Stomach (tissue), 9 donors: ENCODE data around the gene ANKS1B. TPM values are rescaled to one million over a fixed set of nuclear protein-coding genes. Genes with fewer than 3 reads are reported as not detected.

Experiments used
- DNase-seq, 2 donors: peaks; one replicate each; pipeline versions ENCODE4 v3.0.0 to v3.0.0-alpha.2; 2013 to 2019
- H3K27ac ChIP-seq, 5 donors: fragments of 200-600 bp in 4 of 5; sonication (generic) in 4 of 5; one replicate each; pipeline ENCODE4 v1.5.1; 2013 to 2019; ENCODE audit warnings: mild to moderate bottlenecking in 1 of 5, moderate library complexity in 1 of 5
- H3K27me3 ChIP-seq, 3 donors: fragments of 200-600 bp; sonication (generic); one replicate each; pipeline ENCODE4 v1.5.1; 2017 to 2019; ENCODE audit warnings: mixed run types in 1 of 3
- H3K36me3 ChIP-seq, 4 donors: fragments of 200-600 bp; sonication (generic); 1 replicate in 3 of 4; 2 replicates in 1 of 4; pipeline ENCODE4 v1.5.1; 2016 to 2019
- H3K4me1 ChIP-seq, 4 donors: fragments of 200-600 bp; sonication (generic); one replicate each; pipeline ENCODE4 v1.5.1; 2016 to 2019
- H3K4me3 ChIP-seq, 4 donors: fragments of 200-600 bp; sonication (generic) in 3 of 4; one replicate each; pipeline ENCODE4 v1.5.1; 2016 to 2019; ENCODE audit warnings: mild to moderate bottlenecking in 1 of 4
- H3K9me3 ChIP-seq, 4 donors: fragments of 200-600 bp; sonication (generic); one replicate each; pipeline ENCODE4 v1.5.1; 2016 to 2019
- CTCF ChIP-seq, 7 experiments: fragments of 450-650 bp in 4 of 7; fragments of 200-600 bp in 3 of 7; sonication (generic) in 3 of 7; IDR thresholded peaks; one replicate each; pipeline ENCODE4 v1.5.1; 2016 to 2019; ENCODE audit warnings: antibody characterized with exemption in 7 of 7, control low read depth in 2 of 7, mild to moderate bottlenecking in 1 of 7
- EP300 ChIP-seq: sonication (generic); formaldehyde crosslinking; IDR thresholded peaks from one replicate; pipeline ENCODE4 v1.6.1; 2017; ENCODE audit warnings: antibody characterized with exemption
- POLR2A ChIP-seq, 4 donors: fragments of 450-650 bp; IDR thresholded peaks; one replicate each; pipeline ENCODE4 v1.6.1; 2016; ENCODE audit warnings: antibody characterized with exemption in 4 of 4, control low read depth in 2 of 4, mild to moderate bottlenecking in 1 of 4, moderate library complexity in 1 of 4
- POLR2AphosphoS5 ChIP-seq, 3 donors: sonication (generic); formaldehyde crosslinking; IDR thresholded peaks; one replicate each; pipeline ENCODE4 v1.6.1; 2016; ENCODE audit warnings: antibody characterized with exemption in 3 of 3
- WGBS, 5 donors: extraction: QIAGEN DNeasy Blood & Tissue Kit in 3 of 5; methylation state at CpG; one replicate each; pipeline versions ENCODE4 v1.1.5 to v1.1.7; 2013 to 2018; 5-methylcytosine and 5-hydroxymethylcytosine counted together
- intact Hi-C: fragments of 100-400 bp; cut with DNase I; formaldehyde crosslinking; loops from one replicate; pipeline ENCODE4 v1.15.1; 2023; ENCODE audit warnings: low total_unique reads
- polyA plus RNA-seq, 3 donors: library from polyadenylated mRNA; stranded (reverse); fragments of 200-250 nt; gene quantifications; one replicate each; pipeline ENCODE4 v1.2.3, GENCODE V29; 2013
- total RNA-seq, 5 donors: library from RNA; depleted of rRNA; stranded (reverse); fragments of >200 nt; gene quantifications; one replicate each; pipeline versions ENCODE4 v1.1.0 to v1.2.3, GENCODE V29; 2014 to 2016
- donor health status: healthy with polysubstance abuse.
- donor health status: Bipolar disorder and iron deficiency.
- donor health status: healthy.

Gene ANKS1B
- total and polyA plus RNA-seq, 8 donors, result 0.73 to 26.8 (median 2.2) TPM; not detected in 2

GRCh38 chr12:99758997-99759396, 225.7 kb downstream of the ANKS1B start:
- 82 to 90% (median 87%) methylated on average over 3 of the region's 3 CpGs for WGBS, 5 donors
- no peak for DNase-seq

GRCh38 chr12:99752740-99753139, 232.0 kb downstream of the ANKS1B start:
- DNase-seq, result no peak
- Histone ChIP-seq H3K4me3 (no peak overlapping the region), H3K4me1 (no peaks in the 10 kb centered on the region), H3K27ac (no peak overlapping the region), H3K27me3 (no peaks in the 10 kb centered on the region), H3K9me3 (peaks cover 0 to 16% (median 10%) of the 10 kb centered on the region in 4 donors), H3K36me3 (no peaks in the 10 kb centered on the region)
- intact Hi-C loops, result no loop called here
- TF ChIP-seq POLR2A (IDR thresholded peaks at IDR 0.05) (no peak), EP300 (no peak), CTCF (IDR thresholded peaks at IDR 0.05) (no peak), POLR2AphosphoS5 (IDR thresholded peaks at IDR 0.05) (no peak)

More at GRCh38 chr12:99758997-99759396, 225.7 kb downstream of the ANKS1B start:
- no peak for TF ChIP-seq POLR2AphosphoS5 (IDR thresholded peaks at IDR 0.05)
- no peak for TF ChIP-seq POLR2A (IDR thresholded peaks at IDR 0.05)
- no peak for TF ChIP-seq EP300
- TF ChIP-seq CTCF (IDR thresholded peaks at IDR 0.05), result no peak
- Histone ChIP-seq H3K27ac (no peak overlapping the region), H3K9me3 (peaks cover 0 to 6% (median 3%) of the 10 kb centered on the region in 4 donors), H3K4me3 (no peak overlapping the region), H3K4me1 (no peaks in the 10 kb centered on the region), H3K27me3 (no peaks in the 10 kb centered on the region), H3K36me3 (no peaks in the 10 kb centered on the region)
- intact Hi-C loops, result no loop called here

- Histone ChIP-seq H3K27ac (no peak overlapping the region), H3K9me3 (no peaks in the 10 kb centered on the region), H3K36me3 (no peaks in the 10 kb centered on the region), H3K4me3 (no peak overlapping the region), H3K4me1 (peaks cover 0 to 5% (median 0%) of the 10 kb centered on the region in 4 donors), H3K27me3 (no peaks in the 10 kb centered on the region)
- DNase-seq, result no peak
- no peak for TF ChIP-seq POLR2A (IDR thresholded peaks at IDR 0.05)
- no peak for TF ChIP-seq POLR2AphosphoS5 (IDR thresholded peaks at IDR 0.05)
- TF ChIP-seq EP300, result no peak
- TF ChIP-seq CTCF (IDR thresholded peaks at IDR 0.05), result no peak
- intact Hi-C loops, result no loop called here
Observed at GRCh38 chr12:99746538-99746937, 238.2 kb downstream of the ANKS1B start.

- DNase-seq, result no peak
- H3K4me3 ChIP-seq, result no peak overlapping the region
- no peaks in the 10 kb centered on the region for H3K9me3 ChIP-seq
- no peaks in the 10 kb centered on the region for H3K27me3 ChIP-seq
- intact Hi-C loops, result no loop called here
- WGBS, 5 donors, result 41 to 62% (median 54%) methylated on average over 2 of the region's 2 CpGs
- H3K27ac ChIP-seq, result no peak overlapping the region
- TF ChIP-seq POLR2A (IDR thresholded peaks at IDR 0.05) (no peak), POLR2AphosphoS5 (IDR thresholded peaks at IDR 0.05) (no peak), CTCF (IDR thresholded peaks at IDR 0.05) (no peak), EP300 (no peak)
- H3K4me1 ChIP-seq, result peaks cover 0 to 5% (median 0%) of the 10 kb centered on the region in 4 donors
- no peaks in the 10 kb centered on the region for H3K36me3 ChIP-seq
Observed at GRCh38 chr12:99745895-99746294, 238.8 kb downstream of the ANKS1B start.
